Small intestine (tissue), 7 donors: ENCODE results near the gene THRAP3. TPM values are rescaled to one million over a fixed set of nuclear protein-coding genes. Genes with fewer than 3 reads are reported as not detected.
A peak's percentile ranks its signal among the peaks of the same experiment; 100 is the strongest.

ENCODE experiments used
- DNase-seq, 2 donors: peaks; one replicate each; pipeline versions ENCODE4 v3.0.0 to v3.0.0-alpha.2; 2013
- FAIRE-seq: peaks from 2 replicates; lab custom pipeline; 2012; peaks lifted over from hg19 to GRCh38; lab: Jason Lieb, UNC
- H3K27ac ChIP-seq, 3 donors: one replicate each; pipeline ENCODE4 v1.5.1; 2013; ENCODE audit warnings: low read length in 2 of 3, mild to moderate bottlenecking in 2 of 3, control low read depth in 1 of 3, inconsistent platforms in 1 of 3, low read depth in 1 of 3, moderate library complexity in 1 of 3
- H3K27me3 ChIP-seq, 3 donors: one replicate each; pipeline ENCODE4 v1.6.1; 2013; ENCODE audit warnings: low read length in 3 of 3, inconsistent platforms in 1 of 3; ENCODE audit not compliant: control insufficient read depth in 3 of 3, insufficient read depth in 3 of 3
- H3K36me3 ChIP-seq, 3 donors: one replicate each; pipeline ENCODE4 v1.6.1; 2013; ENCODE audit warnings: low read length in 3 of 3, inconsistent platforms in 1 of 3, low read depth in 1 of 3, mild to moderate bottlenecking in 1 of 3, moderate library complexity in 1 of 3; ENCODE audit not compliant: control insufficient read depth in 3 of 3, insufficient read depth in 2 of 3
- H3K4me1 ChIP-seq, 3 donors: one replicate each; pipeline ENCODE4 v1.6.1; 2013; ENCODE audit warnings: low read length in 2 of 3, inconsistent platforms in 1 of 3, low read depth in 1 of 3, mild to moderate bottlenecking in 1 of 3, moderate library complexity in 1 of 3; ENCODE audit not compliant: control insufficient read depth in 3 of 3, insufficient read depth in 2 of 3
- H3K4me3 ChIP-seq, 3 donors: one replicate each; pipeline ENCODE4 v1.5.1; 2013; ENCODE audit warnings: low read length in 3 of 3, control low read depth in 1 of 3, inconsistent platforms in 1 of 3, low read depth in 1 of 3, mild to moderate bottlenecking in 1 of 3, moderate library complexity in 1 of 3
- H3K9me3 ChIP-seq, 2 donors: one replicate each; pipeline ENCODE4 v1.6.1; 2013; ENCODE audit warnings: low read depth in 1 of 2, low read length in 1 of 2; ENCODE audit not compliant: control insufficient read depth in 2 of 2, insufficient read depth in 1 of 2
- WGBS, 3 donors: extraction: QIAGEN DNeasy Blood & Tissue Kit; methylation state at CpG; one replicate each; pipeline ENCODE4 v1.1.7; 2013; 5-methylcytosine and 5-hydroxymethylcytosine counted together
- polyA plus RNA-seq, 4 donors: library from polyadenylated mRNA; stranded (reverse) in 3 of 4; unstranded in 1 of 4; fragments of 200-250 nt in 3 of 4; fragments of 120-200 nt in 1 of 4; gene quantifications; one replicate each; pipeline versions ENCODE4 v1.2.1 to v1.2.3, GENCODE V29; 2013
- donor health status: healthy with polysubstance abuse.
- donor health status: control.
- donor health status: control.
- donor health status: Bipolar disorder and iron deficiency.
- donor health status: healthy.

The THRAP3 gene
- polyA plus RNA-seq, 4 donors = 25.9 to 93.7 (median 35.0) TPM

DNA sequence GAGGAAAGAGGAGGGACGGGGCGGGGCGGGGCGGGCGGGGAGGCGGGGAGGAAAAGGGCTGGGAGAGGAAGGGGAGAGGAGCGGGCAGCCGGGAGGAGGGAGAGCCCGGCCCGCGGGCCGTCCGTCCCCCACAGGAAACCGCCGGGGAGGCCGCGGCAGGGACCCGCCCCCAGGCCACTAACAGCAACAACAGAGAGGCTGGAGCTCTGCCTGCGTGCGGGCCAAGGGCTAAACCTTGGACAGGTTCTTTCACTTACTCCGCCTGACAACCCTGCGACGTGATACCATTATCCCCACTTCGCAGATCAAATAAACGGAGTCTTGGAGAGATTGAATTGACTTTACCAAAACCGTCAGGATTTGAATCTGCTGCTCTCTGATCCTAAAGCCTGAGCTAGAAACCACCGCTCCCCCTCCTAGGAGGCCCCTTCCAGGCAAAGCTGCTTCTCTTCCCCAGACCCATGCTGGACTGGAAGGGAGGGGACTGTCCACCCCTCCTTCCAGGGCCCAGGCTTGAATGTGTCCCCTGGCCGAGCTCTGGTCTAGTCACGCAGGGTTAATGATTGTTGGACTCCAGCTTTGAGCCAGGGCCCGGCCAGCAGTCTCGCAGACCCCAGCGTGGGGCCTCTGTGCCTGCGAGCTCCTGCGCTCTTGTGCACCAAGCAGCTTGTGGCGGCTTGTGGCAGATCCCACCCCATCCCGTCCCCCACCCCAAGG lies 99.6 kb downstream of the THRAP3 start, which contains the start of gene EVA1B:
EVA1B (minus strand) TSS at position 10 of the 717 bp plus-strand sequence. CDS start 608 bp downstream, outside the sequence.
- H3K27ac ChIP-seq = peak within 1 kb of the TSS; percentile 22 to 86 (median 80)
- H3K27me3 ChIP-seq = peaks cover 0 to 26% (median 0%) of the 10 kb centered on the region in 3 donors
- peaks cover 0 to 30% (median 0%) of the 10 kb centered on the region in 3 donors for H3K36me3 ChIP-seq
- FAIRE-seq = no peak
- no peaks in the 10 kb centered on the region for H3K9me3 ChIP-seq
- peak; percentile 34 to 85 for DNase-seq
- 2 to 6% (median 3%) methylated on average over 26 to 36 of the region's 36 CpGs for WGBS, 3 donors
- peaks cover 3 to 38% (median 3%) of the 10 kb centered on the region in 3 donors for H3K4me1 ChIP-seq
- H3K4me3 ChIP-seq = peak within 1 kb of the TSS; percentile 43 to 73 (median 56)

DNA sequence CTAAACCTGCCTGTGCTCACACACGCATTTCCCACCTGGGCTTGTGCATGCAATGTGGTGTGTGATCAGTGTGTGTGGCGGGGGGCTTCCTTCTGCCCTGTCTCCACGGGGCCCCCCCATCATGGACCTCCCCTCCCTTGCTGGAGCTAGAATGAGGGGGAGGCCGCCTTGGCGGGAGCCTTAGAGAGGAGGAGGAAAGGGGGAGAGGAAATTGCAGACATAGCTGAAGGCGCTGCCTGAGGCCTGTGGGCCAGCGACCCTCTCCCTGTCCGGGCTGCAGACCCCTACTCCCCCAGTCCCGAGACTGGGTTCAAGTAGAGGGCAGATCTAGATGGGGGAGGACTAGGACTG lies 100.1 kb downstream of the THRAP3 start:
- peak overlapping the region in 1 of 3 donors; percentile 86 for H3K27ac ChIP-seq
- H3K27me3 ChIP-seq = peaks cover 0 to 26% (median 0%) of the 10 kb centered on the region in 3 donors
- H3K9me3 ChIP-seq = no peaks in the 10 kb centered on the region
- DNase-seq = no peak
- peaks cover 3 to 38% (median 3%) of the 10 kb centered on the region in 3 donors for H3K4me1 ChIP-seq
- WGBS, 3 donors = 23 to 34% (median 33%) methylated on average over 7 to 9 of the region's 9 CpGs
- peak overlapping the region in 1 of 3 donors; percentile 51 for H3K4me3 ChIP-seq
- H3K36me3 ChIP-seq = peaks cover 0 to 29% (median 0%) of the 10 kb centered on the region in 3 donors
- FAIRE-seq = no peak

DNA sequence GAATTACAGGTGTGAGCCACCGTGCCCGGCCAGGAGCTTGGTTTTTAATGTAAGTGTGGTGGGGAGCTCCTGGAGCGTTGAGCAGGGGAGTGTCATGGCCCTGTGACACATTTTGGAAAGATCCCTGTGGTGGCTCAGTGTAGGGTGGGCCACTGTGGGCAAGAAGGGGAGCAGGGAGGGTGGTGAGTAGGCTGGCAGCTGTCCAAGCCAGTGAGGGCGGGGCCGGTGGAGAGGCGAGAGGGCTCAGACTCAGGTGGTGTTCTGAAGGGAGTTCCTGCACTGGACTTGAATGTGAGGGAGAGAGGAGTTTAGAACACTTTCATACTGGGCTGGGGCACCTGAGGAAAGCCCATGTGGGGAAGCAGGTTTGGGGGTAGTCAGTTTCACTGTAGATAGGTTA lies 102.3 kb downstream of the THRAP3 start:
- H3K27me3 ChIP-seq = peaks cover 0 to 16% (median 0%) of the 10 kb centered on the region in 3 donors
- no peaks in the 10 kb centered on the region for H3K9me3 ChIP-seq
- WGBS, 3 donors = 37 to 58% (median 45%) methylated on average over 5 to 6 of the region's 6 CpGs
- no peak overlapping the region for H3K4me3 ChIP-seq
- H3K4me1 ChIP-seq = peaks cover 3 to 23% (median 3%) of the 10 kb centered on the region in 3 donors
- no peak overlapping the region for H3K27ac ChIP-seq
- DNase-seq (peak in 1 of 2 donors; percentile 30), FAIRE-seq (no peak)
- peaks cover 0 to 11% (median 0%) of the 10 kb centered on the region in 3 donors for H3K36me3 ChIP-seq

DNA sequence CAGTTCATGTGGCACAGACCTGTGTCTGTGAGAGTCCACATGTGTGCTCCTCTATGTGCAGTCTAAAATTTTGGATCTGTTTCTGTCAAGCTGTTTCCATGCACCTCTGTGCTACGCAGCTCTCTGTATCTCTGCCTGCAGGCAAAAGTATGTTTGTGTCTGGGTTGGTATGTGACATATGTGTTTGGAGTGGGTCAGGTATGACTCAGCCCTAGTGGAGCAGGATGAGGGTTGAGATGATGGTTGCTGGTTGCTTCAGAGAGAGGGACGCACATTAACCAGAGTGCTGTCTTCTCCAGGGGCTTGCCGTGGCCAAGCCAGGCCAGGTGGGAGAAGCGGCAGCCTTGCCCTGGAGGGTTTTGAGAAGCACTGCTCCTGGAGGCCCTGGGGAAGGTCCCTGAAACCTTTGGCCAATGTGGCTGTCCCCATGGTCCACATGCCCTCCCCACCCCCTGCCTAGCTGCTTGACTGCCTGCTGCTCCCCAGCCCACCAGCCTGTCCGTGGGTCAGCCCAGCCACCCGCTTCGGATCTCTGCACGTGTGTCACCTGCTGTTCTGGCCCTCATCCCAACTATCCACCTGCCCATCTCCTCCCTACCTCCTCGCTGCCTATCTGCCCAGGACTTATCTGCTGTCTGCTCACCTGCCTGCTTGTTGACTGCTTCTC lies 103.3 kb downstream of the THRAP3 start:
- Histone ChIP-seq H3K27ac (no peak overlapping the region), H3K9me3 (no peaks in the 10 kb centered on the region), H3K27me3 (peaks cover 0 to 18% (median 0%) of the 10 kb centered on the region in 3 donors), H3K4me3 (no peak overlapping the region), H3K36me3 (peaks cover 0 to 4% (median 0%) of the 10 kb centered on the region in 3 donors), H3K4me1 (peaks cover 0 to 15% (median 2%) of the 10 kb centered on the region in 3 donors)
- 46 to 75% (median 50%) methylated on average over 7 to 9 of the region's 9 CpGs for WGBS, 3 donors
- FAIRE-seq (no peak), DNase-seq (no peak)

DNA sequence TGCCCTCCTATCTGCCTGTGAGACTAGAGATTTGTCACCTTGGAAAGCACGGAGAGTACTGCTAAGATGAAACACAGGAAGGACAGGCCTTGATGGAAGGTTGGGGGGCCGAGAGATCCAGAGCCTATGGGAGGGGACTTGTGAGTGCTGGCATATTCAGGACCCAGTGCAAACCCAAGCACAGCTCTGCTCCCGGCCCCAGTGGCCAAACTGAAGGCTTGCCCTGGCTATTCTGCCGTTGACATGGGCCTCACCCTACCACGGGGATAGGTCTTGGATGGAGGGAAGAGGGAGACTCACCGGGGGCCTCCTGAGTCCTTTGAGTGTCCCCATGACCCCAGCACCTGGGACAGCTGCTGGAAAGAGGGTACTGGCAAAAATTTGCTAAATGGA lies 103.8 kb downstream of the THRAP3 start:
- H3K4me1 ChIP-seq = peaks cover 0 to 11% (median 0%) of the 10 kb centered on the region in 3 donors
- peaks cover 0 to 14% (median 0%) of the 10 kb centered on the region in 3 donors for H3K27me3 ChIP-seq
- peaks cover 0 to 4% (median 0%) of the 10 kb centered on the region in 3 donors for H3K36me3 ChIP-seq
- no peak overlapping the region for H3K4me3 ChIP-seq
- no peak for FAIRE-seq
- no peak overlapping the region for H3K27ac ChIP-seq
- 50 to 79% (median 52%) methylated on average over 6 of the region's 6 CpGs for WGBS, 3 donors
- H3K9me3 ChIP-seq = no peaks in the 10 kb centered on the region
- DNase-seq = no peak

DNA sequence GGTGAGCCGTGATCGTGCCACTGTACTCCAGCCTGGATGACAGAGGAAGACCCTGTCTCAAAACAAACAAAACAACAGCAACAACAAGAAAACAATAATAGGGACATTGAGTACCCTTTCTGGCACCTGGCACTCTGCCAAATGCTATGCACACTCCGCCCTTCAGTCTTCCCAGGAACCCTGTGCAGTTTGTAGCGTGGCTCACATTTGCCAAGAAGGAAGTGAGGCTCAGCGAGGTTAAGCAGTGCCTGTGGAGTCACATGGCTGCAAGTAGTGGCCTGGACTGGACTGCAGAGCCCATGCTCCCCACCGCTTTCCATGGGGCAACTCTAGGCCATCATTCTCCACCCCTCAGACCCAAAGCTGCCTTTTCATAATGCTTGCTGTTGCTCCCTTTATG lies 104.5 kb downstream of the THRAP3 start:
- WGBS, 3 donors = 45 to 58% (median 53%) methylated on average over 6 of the region's 6 CpGs
- peaks cover 0 to 4% (median 0%) of the 10 kb centered on the region in 3 donors for H3K36me3 ChIP-seq
- H3K4me3 ChIP-seq = no peak overlapping the region
- no peak overlapping the region for H3K27ac ChIP-seq
- H3K27me3 ChIP-seq = peaks cover 0 to 13% (median 0%) of the 10 kb centered on the region in 3 donors
- FAIRE-seq (no peak), DNase-seq (peak in 1 of 2 donors; percentile 34)
- peaks cover 0 to 10% (median 0%) of the 10 kb centered on the region in 3 donors for H3K4me1 ChIP-seq
- H3K9me3 ChIP-seq = no peaks in the 10 kb centered on the region

DNA sequence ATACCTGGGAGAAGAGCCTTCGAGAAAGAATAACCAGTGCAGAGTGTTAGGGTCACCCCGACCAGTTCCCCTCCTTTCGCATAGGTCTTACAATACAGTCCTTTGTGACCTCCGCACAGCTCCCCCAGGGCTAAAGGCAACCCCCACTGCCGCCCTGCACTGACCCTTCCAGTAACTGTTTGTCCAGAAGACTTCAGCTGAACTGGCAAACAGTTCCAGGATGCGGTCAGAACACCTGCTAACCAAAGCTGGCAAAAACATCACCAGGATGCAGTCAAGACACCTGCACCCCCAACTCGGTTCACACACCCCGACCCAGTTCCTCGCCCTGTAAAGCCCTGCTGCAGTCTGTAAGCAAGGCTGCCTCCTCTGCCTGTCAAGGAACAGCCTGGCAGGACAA lies 105.6 kb downstream of the THRAP3 start:
- no peak overlapping the region for H3K27ac ChIP-seq
- no peaks in the 10 kb centered on the region for H3K4me1 ChIP-seq
- H3K27me3 ChIP-seq = peaks cover 0 to 13% (median 0%) of the 10 kb centered on the region in 3 donors
- no peaks in the 10 kb centered on the region for H3K9me3 ChIP-seq
- H3K4me3 ChIP-seq = no peak overlapping the region
- H3K36me3 ChIP-seq = peaks cover 0 to 4% (median 0%) of the 10 kb centered on the region in 3 donors
- FAIRE-seq = no peak
- 85 to 90% (median 86%) methylated on average over 9 of the region's 9 CpGs for WGBS, 3 donors
- no peak for DNase-seq

DNA sequence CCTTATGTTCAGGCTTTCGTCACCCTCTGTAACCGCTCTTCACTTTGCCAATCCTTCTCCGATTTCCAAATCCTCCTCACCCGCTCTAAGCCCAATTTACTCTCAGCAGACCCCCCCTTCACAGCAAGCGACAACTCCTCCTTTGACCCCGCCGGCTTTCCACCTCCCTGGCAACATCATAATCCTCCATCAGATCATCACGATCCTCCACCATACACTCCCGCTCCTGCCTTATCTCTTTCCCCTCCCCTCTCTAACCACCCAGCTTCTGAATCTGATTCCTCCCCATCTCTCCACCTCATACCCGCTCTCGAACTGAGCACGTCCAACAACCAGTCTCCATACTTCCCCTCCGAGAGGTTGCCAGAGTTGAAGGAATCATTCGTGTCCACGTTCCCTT lies 106.7 kb downstream of the THRAP3 start:
- FAIRE-seq = no peak
- Histone ChIP-seq H3K27me3 (peaks cover 0 to 13% (median 0%) of the 10 kb centered on the region in 3 donors), H3K9me3 (no peaks in the 10 kb centered on the region), H3K36me3 (peaks cover 0 to 4% (median 0%) of the 10 kb centered on the region in 3 donors), H3K27ac (no peak overlapping the region), H3K4me1 (no peaks in the 10 kb centered on the region), H3K4me3 (no peak overlapping the region)
- DNase-seq = no peak
- 91 to 92% (median 92%) methylated on average over 15 of the region's 15 CpGs for WGBS, 3 donors
